Activated naive CD4-positive, alpha-beta T cell (primary cell): ENCODE measurements around the gene RAVER2.

Source experiments
- DNase-seq, 4 experiments: peaks; one replicate each; lab custom pipeline; 2025; lab: John Stamatoyannopoulos, UW

The RAVER2 gene

GRCh38 chr1:64878090-64878489 lies 133.2 kb downstream of the RAVER2 start:
- no peak for DNase-seq

GRCh38 chr1:64878931-64879611 lies 134.2 kb downstream of the RAVER2 start:
- no peak for DNase-seq

DNA sequence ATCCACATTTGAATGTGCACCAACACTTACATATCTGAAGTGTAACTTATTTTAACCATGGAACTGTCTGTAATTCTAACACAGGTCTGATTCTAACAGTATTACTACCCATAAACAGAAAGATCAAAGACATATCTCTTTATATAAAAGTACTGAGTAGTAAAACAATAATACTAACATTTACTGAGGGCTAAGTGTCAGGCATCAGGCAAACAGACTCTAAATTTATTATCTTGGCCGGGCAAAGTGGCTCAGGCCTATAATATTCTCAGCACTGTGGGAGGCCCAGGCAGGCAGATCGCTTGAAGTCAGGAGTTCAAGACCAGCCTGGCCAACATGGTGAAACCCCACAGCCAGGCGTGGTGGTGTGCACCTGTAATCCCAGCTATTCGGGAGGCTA lies 135.6 kb downstream of the RAVER2 start:
- DNase-seq: no peak

DNA sequence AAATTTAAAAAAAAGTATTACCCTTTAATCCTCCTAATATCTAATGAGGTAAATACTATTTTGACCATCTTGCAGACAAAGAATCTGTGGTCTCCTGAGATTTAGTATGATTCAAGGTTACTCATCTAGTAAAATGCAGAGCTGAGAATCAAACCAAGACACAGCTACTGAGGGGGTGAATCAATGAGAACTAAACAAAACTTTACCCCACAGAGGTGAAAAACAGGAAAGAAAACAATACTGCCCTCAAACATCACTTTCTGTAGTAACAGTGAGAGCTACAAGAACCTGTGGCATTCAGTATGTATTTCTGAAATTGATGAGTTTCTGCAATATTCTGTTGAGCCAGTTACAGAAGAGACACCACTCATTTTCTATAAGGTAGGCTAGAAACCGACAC lies 136.4 kb downstream of the RAVER2 start:
- no peak for DNase-seq
